ENCODE measurements around the gene ATAD5.

The ATAD5 gene, protein sequence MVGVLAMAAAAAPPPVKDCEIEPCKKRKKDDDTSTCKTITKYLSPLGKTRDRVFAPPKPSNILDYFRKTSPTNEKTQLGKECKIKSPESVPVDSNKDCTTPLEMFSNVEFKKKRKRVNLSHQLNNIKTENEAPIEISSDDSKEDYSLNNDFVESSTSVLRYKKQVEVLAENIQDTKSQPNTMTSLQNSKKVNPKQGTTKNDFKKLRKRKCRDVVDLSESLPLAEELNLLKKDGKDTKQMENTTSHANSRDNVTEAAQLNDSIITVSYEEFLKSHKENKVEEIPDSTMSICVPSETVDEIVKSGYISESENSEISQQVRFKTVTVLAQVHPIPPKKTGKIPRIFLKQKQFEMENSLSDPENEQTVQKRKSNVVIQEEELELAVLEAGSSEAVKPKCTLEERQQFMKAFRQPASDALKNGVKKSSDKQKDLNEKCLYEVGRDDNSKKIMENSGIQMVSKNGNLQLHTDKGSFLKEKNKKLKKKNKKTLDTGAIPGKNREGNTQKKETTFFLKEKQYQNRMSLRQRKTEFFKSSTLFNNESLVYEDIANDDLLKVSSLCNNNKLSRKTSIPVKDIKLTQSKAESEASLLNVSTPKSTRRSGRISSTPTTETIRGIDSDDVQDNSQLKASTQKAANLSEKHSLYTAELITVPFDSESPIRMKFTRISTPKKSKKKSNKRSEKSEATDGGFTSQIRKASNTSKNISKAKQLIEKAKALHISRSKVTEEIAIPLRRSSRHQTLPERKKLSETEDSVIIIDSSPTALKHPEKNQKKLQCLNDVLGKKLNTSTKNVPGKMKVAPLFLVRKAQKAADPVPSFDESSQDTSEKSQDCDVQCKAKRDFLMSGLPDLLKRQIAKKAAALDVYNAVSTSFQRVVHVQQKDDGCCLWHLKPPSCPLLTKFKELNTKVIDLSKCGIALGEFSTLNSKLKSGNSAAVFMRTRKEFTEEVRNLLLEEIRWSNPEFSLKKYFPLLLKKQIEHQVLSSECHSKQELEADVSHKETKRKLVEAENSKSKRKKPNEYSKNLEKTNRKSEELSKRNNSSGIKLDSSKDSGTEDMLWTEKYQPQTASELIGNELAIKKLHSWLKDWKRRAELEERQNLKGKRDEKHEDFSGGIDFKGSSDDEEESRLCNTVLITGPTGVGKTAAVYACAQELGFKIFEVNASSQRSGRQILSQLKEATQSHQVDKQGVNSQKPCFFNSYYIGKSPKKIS (N-terminal part only)

DNA sequence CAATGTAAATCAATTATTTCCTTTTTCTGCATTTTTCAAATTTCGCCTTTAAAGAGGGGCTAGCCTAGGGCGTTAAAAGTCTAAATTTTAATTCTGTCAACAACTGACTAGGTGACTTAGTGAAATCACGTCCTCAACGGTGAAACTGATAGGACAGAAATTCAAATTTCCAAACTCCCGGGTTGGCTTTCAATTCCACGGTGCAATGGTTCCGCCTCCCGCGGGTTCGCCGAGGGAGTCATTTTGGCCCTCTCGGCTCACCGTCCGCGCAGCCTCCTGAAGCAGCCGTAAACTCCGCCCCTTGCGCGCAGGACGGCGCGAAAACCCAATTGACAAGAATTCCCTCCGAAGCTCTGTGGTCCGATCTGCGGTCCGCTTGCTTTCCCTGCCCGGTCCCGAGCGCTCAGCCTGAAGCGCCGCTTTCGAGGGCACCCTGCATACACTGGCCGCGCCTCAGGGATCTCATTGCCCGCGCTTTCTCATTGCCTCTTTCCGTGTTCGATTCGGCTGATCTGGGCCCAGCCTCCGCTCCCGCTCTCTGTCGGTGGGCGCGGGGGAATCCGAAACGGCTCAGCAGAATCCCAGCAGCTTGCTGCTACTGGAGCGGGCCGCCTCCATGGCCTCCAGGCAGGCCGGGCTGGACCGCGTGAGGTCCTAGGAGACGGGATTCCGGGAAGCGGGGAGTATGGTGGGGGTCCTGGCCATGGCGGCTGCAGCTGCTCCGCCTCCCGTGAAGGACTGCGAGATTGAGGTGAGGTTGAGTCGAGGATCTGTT, at the start of gene ATAD5:
Gene ATAD5 (plus strand): TSS at position 304 of the 775 bp plus-strand sequence. CDS start 382 bp downstream, at position 686.
- DNase-seq (ENCODE audit: low read depth), result peak; percentile 54
- peak within 1 kb of the TSS; percentile 80 for H3K4me3 ChIP-seq (ENCODE audit: low read length)
- TF ChIP-seq, protein P1, sequence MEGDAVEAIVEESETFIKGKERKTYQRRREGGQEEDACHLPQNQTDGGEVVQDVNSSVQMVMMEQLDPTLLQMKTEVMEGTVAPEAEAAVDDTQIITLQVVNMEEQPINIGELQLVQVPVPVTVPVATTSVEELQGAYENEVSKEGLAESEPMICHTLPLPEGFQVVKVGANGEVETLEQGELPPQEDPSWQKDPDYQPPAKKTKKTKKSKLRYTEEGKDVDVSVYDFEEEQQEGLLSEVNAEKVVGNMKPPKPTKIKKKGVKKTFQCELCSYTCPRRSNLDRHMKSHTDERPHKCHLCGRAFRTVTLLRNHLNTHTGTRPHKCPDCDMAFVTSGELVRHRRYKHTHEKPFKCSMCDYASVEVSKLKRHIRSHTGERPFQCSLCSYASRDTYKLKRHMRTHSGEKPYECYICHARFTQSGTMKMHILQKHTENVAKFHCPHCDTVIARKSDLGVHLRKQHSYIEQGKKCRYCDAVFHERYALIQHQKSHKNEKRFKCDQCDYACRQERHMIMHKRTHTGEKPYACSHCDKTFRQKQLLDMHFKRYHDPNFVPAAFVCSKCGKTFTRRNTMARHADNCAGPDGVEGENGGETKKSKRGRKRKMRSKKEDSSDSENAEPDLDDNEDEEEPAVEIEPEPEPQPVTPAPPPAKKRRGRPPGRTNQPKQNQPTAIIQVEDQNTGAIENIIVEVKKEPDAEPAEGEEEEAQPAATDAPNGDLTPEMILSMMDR (conservative IDR thresholded peaks at IDR 0.05; ENCODE audit: low read depth, low read length), result no peak

DNA sequence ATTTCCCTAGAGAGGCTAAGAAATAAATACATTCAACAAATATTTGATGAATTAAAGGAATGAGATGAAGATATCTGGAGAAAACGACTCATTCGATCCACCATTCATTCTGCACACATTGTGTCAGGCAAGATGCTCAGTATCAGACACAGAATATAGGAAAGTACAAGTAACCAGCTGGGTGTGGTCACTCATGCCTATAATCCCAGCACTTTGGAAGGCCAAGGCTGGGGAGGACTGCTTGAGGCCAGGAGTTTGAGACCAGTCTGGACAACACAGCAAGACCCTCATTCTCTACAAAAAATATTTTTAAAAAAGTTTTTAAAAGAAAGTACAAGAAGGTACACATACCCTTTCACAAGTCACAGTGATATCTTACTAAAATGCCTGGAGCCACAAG, 49.6 kb upstream of the ATAD5 start:
- no peak overlapping the region for H3K4me3 ChIP-seq (ENCODE audit: low read length)
- no peak for DNase-seq (ENCODE audit: low read depth)
- TF ChIP-seq, protein P1 (conservative IDR thresholded peaks at IDR 0.05; ENCODE audit: low read depth, low read length), result no peak

DNA sequence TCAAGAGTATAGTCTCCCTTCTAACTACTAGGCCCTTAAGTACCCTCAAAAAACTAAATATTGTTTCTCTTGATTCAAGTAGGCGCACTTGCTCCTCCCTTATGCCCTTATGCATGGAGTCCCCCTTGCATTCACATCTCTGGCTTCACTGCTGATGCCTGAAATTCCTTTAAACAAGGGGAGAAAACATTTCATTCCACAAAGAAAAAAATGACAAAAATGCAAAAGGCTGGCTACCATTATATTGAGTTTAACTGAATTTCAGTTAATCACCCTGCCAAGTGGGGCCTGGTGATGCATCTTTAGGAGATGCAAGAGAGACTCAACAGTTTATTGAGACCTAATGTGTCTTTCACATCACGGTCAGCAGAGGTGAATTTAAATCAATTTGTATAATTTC, 42.8 kb upstream of the ATAD5 start:
- TF ChIP-seq, protein P1 (conservative IDR thresholded peaks at IDR 0.05; ENCODE audit: low read depth, low read length), result no peak
- no peak for DNase-seq (ENCODE audit: low read depth)
- H3K4me3 ChIP-seq (ENCODE audit: low read length), result no peak overlapping the region

DNA sequence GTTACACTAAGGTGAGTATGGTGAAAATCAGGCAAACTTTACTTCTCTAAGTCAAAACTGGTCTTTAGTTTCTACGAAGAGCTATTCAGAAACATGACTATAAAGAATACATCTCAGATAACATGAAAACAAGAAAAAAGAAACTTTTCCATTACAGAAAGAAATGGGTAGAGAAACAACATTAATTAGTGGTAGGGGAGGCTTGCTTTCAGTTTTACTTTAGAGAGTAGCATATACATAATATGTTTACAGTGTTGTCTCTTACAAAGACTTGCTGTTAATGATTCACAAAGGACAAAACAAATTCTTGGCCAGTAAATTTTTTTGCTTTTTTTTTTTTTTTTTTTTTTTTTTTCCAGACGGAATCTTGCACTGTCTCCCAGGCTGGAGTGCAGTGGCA, 41.5 kb upstream of the ATAD5 start:
- DNase-seq (ENCODE audit: low read depth), result no peak
- TF ChIP-seq, protein P1 (conservative IDR thresholded peaks at IDR 0.05; ENCODE audit: low read depth, low read length), result no peak
- no peak overlapping the region for H3K4me3 ChIP-seq (ENCODE audit: low read length)

DNA sequence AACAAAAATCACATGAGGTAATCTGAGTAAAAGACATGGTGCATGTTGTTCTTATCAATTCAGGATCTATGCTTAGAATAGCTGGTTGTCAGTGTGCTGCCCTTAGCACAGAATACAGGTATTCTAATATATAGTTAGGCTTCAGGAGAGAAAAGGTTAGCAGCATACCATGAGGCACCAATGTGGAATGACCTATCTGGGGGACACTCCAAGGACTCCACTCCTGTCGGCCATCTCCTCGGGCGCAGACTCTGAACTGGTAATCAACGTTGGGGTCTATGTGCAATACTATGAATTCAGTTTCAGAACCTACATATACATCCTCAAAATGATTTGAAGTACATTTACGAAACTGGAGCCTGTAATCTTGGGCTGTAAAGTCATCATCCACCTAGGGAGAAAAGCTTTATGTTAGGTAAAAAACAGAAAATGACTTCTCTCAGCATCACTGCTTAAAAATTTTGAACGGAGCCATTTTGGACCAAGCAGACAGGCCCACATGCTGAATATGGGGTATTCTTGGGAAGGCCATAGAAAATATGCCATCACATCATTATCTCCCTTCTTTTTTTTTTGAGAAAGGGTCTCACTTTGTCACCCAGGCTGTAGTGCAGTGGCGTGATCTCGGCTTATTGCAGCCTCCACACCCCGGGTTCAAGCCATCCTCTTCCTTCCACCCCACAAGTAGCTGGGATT, 38.3 kb upstream of the ATAD5 start:
- TF ChIP-seq, protein P1 (conservative IDR thresholded peaks at IDR 0.05; ENCODE audit: low read depth, low read length), result no peak

DNA sequence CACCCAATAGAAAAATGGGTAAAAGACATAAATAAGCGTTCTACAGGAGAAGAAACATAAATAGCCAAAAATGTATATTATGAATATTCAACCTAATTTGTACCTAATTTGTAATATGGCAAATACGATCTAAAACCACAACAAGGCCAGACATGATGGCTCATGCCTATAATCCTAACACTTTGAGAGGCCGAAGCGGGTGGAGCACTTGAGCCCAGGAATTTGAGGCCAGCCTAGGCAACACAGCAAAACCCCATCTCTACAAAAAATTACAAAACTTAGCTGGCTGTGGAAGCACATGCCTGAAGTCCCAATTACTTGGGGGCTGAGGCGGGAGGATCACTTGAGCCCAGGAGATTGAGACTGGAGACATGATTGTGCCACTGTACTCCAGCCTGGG, 37.4 kb upstream of the ATAD5 start:
- no peak overlapping the region for H3K4me3 ChIP-seq (ENCODE audit: low read length)
- no peak for DNase-seq (ENCODE audit: low read depth)

More for the DNA sequence above, 38.3 kb upstream of the ATAD5 start:
- no peak for DNase-seq (ENCODE audit: low read depth)
- no peak overlapping the region for H3K4me3 ChIP-seq (ENCODE audit: low read length)

More for the DNA sequence above, 37.4 kb upstream of the ATAD5 start:
- TF ChIP-seq, protein P1 (conservative IDR thresholded peaks at IDR 0.05; ENCODE audit: low read depth, low read length), result no peak

Measured in retinal pigment epithelial cell (primary cell).